ENCODE measurements around the gene AKT1. TPM values are rescaled to one million over a fixed set of nuclear protein-coding genes. Genes with fewer than 3 reads are reported as not detected.

Gene AKT1
- total and polyA plus RNA-seq, 2 experiments from 2014 or later, result 19.2 to 78.7 TPM

DNA sequence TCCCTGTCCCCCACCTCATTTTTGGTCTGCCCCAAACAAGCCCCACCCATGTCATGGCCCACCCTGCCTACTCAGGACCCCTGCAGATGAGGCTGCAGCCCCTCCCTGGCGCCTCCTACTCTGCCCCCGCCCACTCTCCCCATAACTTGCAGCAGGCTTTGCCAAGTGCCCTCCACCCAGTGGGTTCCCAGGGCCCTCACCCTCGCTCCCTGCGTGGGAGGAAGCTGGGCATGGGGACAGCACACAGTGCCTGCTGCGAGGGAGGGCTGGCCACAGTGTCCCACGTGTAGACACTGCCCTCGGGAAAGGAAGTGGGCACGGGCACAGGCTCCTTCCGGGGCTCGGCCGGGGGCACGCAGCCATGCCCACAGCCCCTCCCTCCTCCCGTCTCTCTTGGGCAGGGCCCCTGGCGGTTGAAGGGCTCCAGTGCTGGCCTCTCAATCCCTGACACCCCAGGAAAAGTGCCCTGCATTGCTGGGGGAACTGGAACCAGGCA lies 9.4 kb downstream of the AKT1 start:
- H3K4me1 Mint-ChIP-seq, result no peaks in the 10 kb centered on the region
- no peak for DNase-seq (ENCODE audit: low spot score)

More for the DNA sequence above, 9.4 kb downstream of the AKT1 start:
- no peaks in the 10 kb centered on the region for H3K9me3 Mint-ChIP-seq
- H2AFZ ChIP-seq, result no peak overlapping the region
- no peaks in the 10 kb centered on the region for H3K79me2 ChIP-seq (replicated peaks; ENCODE audit: insufficient read depth)
- H3K4me3 Mint-ChIP-seq, result no peak overlapping the region
- no peaks in the 10 kb centered on the region for H3F3A ChIP-seq (replicated peaks; ENCODE audit: low read depth)
- no peaks in the 10 kb centered on the region for H4K20me1 ChIP-seq (replicated peaks; ENCODE audit: insufficient read depth)
- peaks cover 9% of the 10 kb centered on the region for H3K27me3 Mint-ChIP-seq (ENCODE audit: insufficient read depth, low read depth, poor library complexity)
- no peak overlapping the region for H3K27ac Mint-ChIP-seq
- H3K9me2 ChIP-seq (ENCODE audit: insufficient read depth), result no peaks in the 10 kb centered on the region
- TF ChIP-seq, protein P1, sequence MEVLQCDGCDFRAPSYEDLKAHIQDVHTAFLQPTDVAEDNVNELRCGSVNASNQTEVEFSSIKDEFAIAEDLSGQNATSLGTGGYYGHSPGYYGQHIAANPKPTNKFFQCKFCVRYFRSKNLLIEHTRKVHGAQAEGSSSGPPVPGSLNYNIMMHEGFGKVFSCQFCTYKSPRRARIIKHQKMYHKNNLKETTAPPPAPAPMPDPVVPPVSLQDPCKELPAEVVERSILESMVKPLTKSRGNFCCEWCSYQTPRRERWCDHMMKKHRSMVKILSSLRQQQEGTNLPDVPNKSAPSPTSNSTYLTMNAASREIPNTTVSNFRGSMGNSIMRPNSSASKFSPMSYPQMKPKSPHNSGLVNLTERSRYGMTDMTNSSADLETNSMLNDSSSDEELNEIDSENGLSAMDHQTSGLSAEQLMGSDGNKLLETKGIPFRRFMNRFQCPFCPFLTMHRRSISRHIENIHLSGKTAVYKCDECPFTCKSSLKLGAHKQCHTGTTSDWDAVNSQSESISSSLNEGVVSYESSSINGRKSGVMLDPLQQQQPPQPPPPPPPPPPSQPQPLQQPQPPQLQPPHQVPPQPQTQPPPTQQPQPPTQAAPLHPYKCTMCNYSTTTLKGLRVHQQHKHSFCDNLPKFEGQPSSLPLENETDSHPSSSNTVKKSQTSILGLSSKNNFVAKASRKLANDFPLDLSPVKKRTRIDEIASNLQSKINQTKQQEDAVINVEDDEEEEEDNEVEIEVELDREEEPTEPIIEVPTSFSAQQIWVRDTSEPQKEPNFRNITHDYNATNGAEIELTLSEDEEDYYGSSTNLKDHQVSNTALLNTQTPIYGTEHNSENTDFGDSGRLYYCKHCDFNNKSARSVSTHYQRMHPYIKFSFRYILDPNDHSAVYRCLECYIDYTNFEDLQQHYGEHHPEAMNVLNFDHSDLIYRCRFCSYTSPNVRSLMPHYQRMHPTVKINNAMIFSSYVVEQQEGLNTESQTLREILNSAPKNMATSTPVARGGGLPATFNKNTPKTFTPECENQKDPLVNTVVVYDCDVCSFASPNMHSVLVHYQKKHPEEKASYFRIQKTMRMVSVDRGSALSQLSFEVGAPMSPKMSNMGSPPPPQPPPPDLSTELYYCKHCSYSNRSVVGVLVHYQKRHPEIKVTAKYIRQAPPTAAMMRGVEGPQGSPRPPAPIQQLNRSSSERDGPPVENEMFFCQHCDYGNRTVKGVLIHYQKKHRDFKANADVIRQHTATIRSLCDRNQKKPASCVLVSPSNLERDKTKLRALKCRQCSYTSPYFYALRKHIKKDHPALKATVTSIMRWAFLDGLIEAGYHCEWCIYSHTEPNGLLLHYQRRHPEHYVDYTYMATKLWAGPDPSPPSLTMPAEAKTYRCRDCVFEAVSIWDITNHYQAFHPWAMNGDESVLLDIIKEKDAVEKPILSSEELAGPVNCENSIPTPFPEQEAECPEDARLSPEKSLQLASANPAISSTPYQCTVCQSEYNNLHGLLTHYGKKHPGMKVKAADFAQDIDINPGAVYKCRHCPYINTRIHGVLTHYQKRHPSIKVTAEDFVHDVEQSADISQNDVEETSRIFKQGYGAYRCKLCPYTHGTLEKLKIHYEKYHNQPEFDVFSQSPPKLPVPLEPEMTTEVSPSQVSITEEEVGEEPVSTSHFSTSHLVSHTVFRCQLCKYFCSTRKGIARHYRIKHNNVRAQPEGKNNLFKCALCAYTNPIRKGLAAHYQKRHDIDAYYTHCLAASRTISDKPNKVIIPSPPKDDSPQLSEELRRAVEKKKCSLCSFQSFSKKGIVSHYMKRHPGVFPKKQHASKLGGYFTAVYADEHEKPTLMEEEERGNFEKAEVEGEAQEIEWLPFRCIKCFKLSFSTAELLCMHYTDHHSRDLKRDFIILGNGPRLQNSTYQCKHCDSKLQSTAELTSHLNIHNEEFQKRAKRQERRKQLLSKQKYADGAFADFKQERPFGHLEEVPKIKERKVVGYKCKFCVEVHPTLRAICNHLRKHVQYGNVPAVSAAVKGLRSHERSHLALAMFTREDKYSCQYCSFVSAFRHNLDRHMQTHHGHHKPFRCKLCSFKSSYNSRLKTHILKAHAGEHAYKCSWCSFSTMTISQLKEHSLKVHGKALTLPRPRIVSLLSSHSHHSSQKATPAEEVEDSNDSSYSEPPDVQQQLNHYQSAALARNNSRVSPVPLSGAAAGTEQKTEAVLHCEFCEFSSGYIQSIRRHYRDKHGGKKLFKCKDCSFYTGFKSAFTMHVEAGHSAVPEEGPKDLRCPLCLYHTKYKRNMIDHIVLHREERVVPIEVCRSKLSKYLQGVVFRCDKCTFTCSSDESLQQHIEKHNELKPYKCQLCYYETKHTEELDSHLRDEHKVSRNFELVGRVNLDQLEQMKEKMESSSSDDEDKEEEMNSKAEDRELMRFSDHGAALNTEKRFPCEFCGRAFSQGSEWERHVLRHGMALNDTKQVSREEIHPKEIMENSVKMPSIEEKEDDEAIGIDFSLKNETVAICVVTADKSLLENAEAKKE (CRISPR knock-in tag; IDR thresholded peaks at IDR 0.05), result no peak
- TF ChIP-seq ZNF331 (CRISPR knock-in tag; IDR thresholded peaks at IDR 0.05; ENCODE audit: low read depth), result no peak
- no peak for TF ChIP-seq NANOG (IDR thresholded peaks at IDR 0.05; ENCODE audit: borderline replicate concordance)
- no peak for TF ChIP-seq CTCF (conservative IDR thresholded peaks at IDR 0.05; ENCODE audit: low read depth in 2 of 2)
- no peak for TF ChIP-seq POLR2AphosphoS5 (IDR thresholded peaks at IDR 0.05; ENCODE audit: low read depth)
- no peak for TF ChIP-seq ETS1 (IDR thresholded peaks at IDR 0.05)
- no peak for TF ChIP-seq EZH2 (IDR thresholded peaks at IDR 0.05; ENCODE audit: low read depth, unreplicated experiment)
- TF ChIP-seq CREB1 (CRISPR knock-in tag; IDR thresholded peaks at IDR 0.05; ENCODE audit: low read depth), result no peak
- no peak for TF ChIP-seq REST (IDR thresholded peaks at IDR 0.05; ENCODE audit: unreplicated experiment)
- TF ChIP-seq STAT1 (IDR thresholded peaks at IDR 0.05; ENCODE audit: unreplicated experiment), result no peak
- no peak for TF ChIP-seq ZNF114 (CRISPR knock-in tag; IDR thresholded peaks at IDR 0.05)
- TF ChIP-seq JUNB (IDR thresholded peaks at IDR 0.05; ENCODE audit: unreplicated experiment), result no peak
- no peak for TF ChIP-seq EZH2phosphoT487 (IDR thresholded peaks at IDR 0.05; ENCODE audit: unreplicated experiment)
- H3K36me3 ChIP-seq (ENCODE audit: insufficient read depth), result no peaks in the 10 kb centered on the region
- ATAC-seq, result no peak
- no peaks in the 10 kb centered on the region for H3K36me3 Mint-ChIP-seq (ENCODE audit: low read depth)
- no peaks in the 10 kb centered on the region for H3K4me1 ChIP-seq (ENCODE audit: insufficient read depth)
- no peak overlapping the region for H3K27ac ChIP-seq (ENCODE audit: low read depth)
- no peak overlapping the region for H3K4me3 ChIP-seq
- H3K27me3 ChIP-seq (ENCODE audit: insufficient read depth), result no peaks in the 10 kb centered on the region
- H3K4me2 ChIP-seq, result no peak overlapping the region

Data from GM23338 (cell line).